GM10248 (cell line): Measurements from ENCODE around the gene KRTAP5-1.

Source experiments
- CTCF ChIA-PET: fragments of 300-600 bp; sonication (Branson Sonifier 250); formaldehyde crosslinking; extraction: SDS; loops from one replicate; lab custom pipeline; 2021; ENCODE audit warnings: antibody characterized with exemption; lab: Yijun Ruan, JAX
- POLR2A ChIA-PET: fragments of 350-650 bp; sonication (Branson Sonifier 250); formaldehyde crosslinking; extraction: SDS; loops from one replicate; lab custom pipeline; 2020; ENCODE audit warnings: antibody characterized with exemption; lab: Yijun Ruan, JAX
- DNase-seq: peaks from one replicate; pipeline ENCODE4 v3.0.0; 2012; ENCODE audit errors: extremely low spot score
- TF ChIP-seq, protein P1 (sequence below): IDR thresholded peaks from 2 replicates; pipeline ENCODE4 v1.5.1; 2012; ENCODE audit warnings: mild to moderate bottlenecking, low read depth; ENCODE audit errors: extremely low read depth, missing control alignments, control extremely low read depth

The KRTAP5-1 gene

DNA sequence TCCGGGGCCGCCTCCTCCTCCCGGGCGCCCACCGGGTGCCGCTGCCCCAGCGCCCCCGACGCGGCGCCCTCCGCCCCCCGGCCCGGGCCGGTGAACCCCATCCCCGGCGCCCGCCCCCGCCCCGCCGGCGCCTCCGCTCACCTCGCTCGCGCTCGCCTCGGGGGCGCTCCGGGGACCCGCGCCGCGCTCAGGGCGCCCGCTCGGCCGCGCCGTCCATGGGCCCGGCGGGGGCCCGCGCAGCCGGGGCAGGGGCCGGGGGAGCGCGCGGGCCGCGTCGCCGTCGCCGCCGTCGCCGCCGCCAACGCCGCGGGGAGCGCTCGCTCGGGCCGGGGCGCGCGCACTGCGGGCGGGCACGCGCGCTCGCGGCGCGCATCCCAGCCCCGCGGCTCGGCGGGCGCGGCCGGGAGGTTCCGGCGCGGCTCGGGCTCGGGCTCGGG is 13.3 kb downstream of the KRTAP5-1 start:
- POLR2A ChIA-PET, result no interaction called here
- TF ChIP-seq, protein P1, sequence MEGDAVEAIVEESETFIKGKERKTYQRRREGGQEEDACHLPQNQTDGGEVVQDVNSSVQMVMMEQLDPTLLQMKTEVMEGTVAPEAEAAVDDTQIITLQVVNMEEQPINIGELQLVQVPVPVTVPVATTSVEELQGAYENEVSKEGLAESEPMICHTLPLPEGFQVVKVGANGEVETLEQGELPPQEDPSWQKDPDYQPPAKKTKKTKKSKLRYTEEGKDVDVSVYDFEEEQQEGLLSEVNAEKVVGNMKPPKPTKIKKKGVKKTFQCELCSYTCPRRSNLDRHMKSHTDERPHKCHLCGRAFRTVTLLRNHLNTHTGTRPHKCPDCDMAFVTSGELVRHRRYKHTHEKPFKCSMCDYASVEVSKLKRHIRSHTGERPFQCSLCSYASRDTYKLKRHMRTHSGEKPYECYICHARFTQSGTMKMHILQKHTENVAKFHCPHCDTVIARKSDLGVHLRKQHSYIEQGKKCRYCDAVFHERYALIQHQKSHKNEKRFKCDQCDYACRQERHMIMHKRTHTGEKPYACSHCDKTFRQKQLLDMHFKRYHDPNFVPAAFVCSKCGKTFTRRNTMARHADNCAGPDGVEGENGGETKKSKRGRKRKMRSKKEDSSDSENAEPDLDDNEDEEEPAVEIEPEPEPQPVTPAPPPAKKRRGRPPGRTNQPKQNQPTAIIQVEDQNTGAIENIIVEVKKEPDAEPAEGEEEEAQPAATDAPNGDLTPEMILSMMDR, result no peak
- CTCF ChIA-PET, result no interaction called here
- peak; percentile 15 for DNase-seq

DNA sequence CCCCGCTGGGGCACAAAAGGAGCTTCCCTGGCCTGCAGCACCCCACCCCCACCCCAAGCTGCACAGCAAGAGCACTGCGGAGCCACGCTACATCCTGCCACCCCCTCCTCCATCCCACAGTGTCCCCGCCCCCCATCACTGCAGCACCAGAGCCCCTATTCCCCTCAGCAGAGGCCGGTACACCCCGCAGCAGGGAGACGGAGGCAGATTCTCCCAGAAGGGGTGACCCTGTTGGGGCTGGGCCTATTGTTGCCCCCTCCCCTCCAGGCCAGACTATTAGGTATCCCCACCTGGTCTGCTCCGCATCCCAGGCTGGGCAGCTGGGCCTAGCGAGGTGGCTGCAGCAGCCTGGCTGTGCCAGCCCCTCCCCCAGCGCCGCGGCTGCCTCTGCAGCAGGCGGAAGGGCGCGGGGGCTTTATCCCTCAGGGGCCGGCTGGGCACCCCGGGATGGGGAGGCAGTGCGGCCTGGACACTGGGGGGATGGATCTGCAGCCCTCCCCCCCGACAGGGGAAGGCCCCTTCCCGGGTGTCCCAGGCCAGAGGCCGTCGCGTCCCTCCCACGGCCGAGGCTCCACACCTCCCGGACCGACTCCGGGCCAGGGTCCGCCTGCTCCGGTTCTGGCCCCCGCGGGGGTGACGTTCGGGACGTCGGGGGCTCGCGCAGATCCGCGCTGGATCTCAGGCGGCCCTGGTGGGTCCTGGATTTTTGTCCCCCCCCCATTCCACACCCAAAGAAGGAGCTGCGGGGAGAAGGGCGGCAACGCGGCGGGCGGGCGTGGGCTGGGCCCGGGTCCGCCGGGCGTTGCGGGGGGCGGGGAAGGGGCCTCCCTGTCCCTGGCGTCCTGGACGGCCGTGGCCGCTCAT is 14.0 kb downstream of the KRTAP5-1 start:
- no peak for DNase-seq
- TF ChIP-seq, protein P1, result no peak
- CTCF ChIA-PET, result interaction anchor here (1.2 to 2.3 kb wide), 2 partner anchors 24 to 369 kb away, joined by 3 to 8 read pairs; no protein-coding TSS in a partner anchor
- POLR2A ChIA-PET, result no interaction called here

DNA sequence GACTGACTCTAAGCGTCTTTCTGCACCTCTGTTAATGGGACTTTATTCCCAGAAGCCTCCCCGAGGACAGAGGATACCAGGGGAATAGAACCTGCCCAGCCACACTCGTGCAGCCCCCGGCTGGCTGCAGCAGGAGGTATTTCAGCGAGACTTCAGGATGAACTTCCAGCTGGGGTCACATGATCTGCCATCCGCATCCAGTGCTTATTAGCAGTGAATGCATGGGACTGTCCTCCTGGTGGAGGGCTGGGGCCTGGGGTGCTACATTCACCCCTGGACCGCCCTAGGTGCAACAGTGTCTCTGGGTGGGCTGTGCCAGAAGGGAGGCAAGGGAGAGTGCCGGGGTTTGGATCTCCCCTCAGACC is 14.6 kb downstream of the KRTAP5-1 start:
- TF ChIP-seq, protein P1, result no peak
- ChIA-PET POLR2A (no interaction called here), CTCF (interaction anchor here (1.2 to 2.3 kb wide), 2 partner anchors 24 to 368 kb away, joined by 3 to 8 read pairs; no protein-coding TSS in a partner anchor)
- no peak for DNase-seq

DNA sequence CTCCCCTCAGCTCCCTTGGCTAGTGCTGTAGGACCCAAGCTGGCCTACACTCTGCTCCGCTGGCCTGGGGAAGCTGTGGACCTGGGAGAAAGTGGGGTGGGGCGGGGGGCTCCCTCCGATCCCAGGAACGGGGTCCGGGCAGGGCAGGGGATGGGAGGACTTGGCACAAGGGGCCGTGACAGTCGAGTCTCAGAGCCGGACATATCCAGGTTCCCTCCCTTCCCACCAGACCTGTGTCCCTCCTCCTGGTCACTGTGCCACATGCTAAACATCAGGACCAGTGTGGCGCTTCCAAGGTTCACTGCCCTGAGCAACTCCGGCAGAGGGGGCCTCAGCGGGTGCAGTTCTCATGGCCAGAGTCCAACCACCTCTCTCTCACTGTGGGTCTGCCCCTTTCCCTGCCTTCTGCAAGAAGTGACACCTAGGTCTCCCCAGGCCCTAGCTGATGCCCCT is 15.1 kb downstream of the KRTAP5-1 start:
- POLR2A ChIA-PET, result no interaction called here
- DNase-seq, result no peak
- CTCF ChIA-PET, result interaction anchor here (1.1 to 2.3 kb wide), 2 partner anchors 23 to 25 kb away, joined by 4 to 8 read pairs; no protein-coding TSS in a partner anchor
- TF ChIP-seq, protein P1, result no peak

DNA sequence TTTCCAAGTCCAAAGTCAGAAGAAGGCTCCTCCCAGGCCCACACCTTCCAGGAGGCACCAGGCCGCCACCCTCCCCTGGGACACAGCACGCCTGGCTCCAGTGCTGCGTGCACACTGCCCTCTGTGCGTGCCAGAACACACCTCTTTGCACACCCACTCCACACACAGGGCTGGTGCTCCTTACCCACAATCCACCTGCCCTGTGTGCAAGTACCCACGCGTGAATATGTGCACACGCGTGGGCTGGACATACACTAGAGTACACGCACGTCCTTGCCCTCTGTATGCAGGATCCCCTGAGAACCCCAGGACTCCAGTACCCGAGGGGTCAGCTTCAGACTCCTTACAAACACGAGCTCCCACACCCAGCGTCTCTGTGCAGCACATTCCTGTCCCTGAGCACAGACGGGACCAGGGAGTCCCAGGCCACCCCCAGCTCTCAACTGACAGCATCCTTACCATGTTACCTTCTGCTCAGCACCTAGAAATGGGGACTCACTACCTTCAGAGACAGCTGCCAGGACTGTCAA is 15.8 kb downstream of the KRTAP5-1 start:
- TF ChIP-seq, protein P1, result no peak
- POLR2A ChIA-PET, result no interaction called here
- CTCF ChIA-PET, result interaction anchor here (1.1 to 2.3 kb wide), 2 partner anchors 23 to 26 kb away, joined by 4 to 8 read pairs; no protein-coding TSS in a partner anchor
- no peak for DNase-seq

DNA sequence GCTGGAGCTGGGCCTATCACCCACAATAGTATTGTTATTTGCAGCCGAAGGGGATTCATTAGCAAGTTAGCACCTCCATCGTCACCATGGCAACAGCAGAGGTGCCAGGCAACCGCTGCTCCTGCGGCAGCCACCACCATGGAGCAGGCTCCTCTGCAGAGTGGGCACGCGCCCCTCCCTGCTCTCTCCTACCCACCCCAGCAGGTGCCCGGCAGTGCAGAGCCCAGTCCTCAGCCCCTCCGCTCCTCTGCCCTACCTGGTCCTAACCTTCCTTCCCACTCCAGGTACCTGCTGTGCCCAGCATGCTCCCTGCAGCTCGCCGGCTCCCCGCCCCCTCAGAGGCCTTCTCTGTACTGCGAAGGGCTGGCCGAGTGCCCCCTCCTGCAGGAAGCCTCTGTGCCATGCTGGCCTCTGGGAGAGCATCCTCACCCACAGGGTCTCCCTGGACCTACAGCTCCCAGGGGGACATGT is 16.6 kb downstream of the KRTAP5-1 start:
- ChIA-PET CTCF (interaction anchor here (1.3 kb wide), 1 partner anchor 29 kb away, joined by 3 read pairs; no protein-coding TSS in a partner anchor), POLR2A (no interaction called here)
- TF ChIP-seq, protein P1, result no peak
- DNase-seq, result no peak
